Measurements from ENCODE around the gene VN1R5.
A peak's percentile ranks its signal among the peaks of the same experiment; 100 is the strongest.
"Not testable (repeated sequence)": the region's sequence is repeated elsewhere in the genome, so short reads cannot be mapped to it uniquely, and the experiment has no call there.

VN1R5 gene

GRCh38 chr1:247255772-247256171 lies at the start of gene VN1R5:
Gene VN1R5, plus strand, starts transcription at chr1:247256072.
- not testable (repeated sequence) for DNase-seq (ENCODE audit: extremely low read depth in 1 of 2, low read depth in 1 of 2)

- no peak for DNase-seq (ENCODE audit: extremely low read depth in 1 of 2, low read depth in 1 of 2)
Measured at GRCh38 chr1:247209396-247209795, 46.5 kb upstream of the VN1R5 start.

GRCh38 chr1:247210062-247210375 lies 45.9 kb upstream of the VN1R5 start:
- no peak for DNase-seq (ENCODE audit: extremely low read depth in 1 of 2, low read depth in 1 of 2)

GRCh38 chr1:247210376-247211117 lies 45.3 kb upstream of the VN1R5 start:
- peak; percentile 91 to 95 for DNase-seq (ENCODE audit: extremely low read depth in 1 of 2, low read depth in 1 of 2)

GRCh38 chr1:247211339-247211738 lies 44.5 kb upstream of the VN1R5 start:
- no peak for DNase-seq (ENCODE audit: extremely low read depth in 1 of 2, low read depth in 1 of 2)

- no peak for DNase-seq (ENCODE audit: extremely low read depth in 1 of 2, low read depth in 1 of 2)
Measured at GRCh38 chr1:247212012-247212411, 43.9 kb upstream of the VN1R5 start.

GRCh38 chr1:247212627-247213617 lies 43.0 kb upstream of the VN1R5 start:
- DNase-seq (ENCODE audit: extremely low read depth in 1 of 2, low read depth in 1 of 2), result no peak

- no peak for DNase-seq (ENCODE audit: extremely low read depth in 1 of 2, low read depth in 1 of 2)
Measured at GRCh38 chr1:247216261-247216660, 39.6 kb upstream of the VN1R5 start.

- no peak for DNase-seq (ENCODE audit: extremely low read depth in 1 of 2, low read depth in 1 of 2)
Measured at GRCh38 chr1:247218121-247218651, 37.7 kb upstream of the VN1R5 start.

- not testable (repeated sequence) for DNase-seq (ENCODE audit: extremely low read depth in 1 of 2, low read depth in 1 of 2)
Measured at GRCh38 chr1:247220280-247220679, 35.6 kb upstream of the VN1R5 start.

GRCh38 chr1:247222840-247223239 lies 33.0 kb upstream of the VN1R5 start:
- DNase-seq (ENCODE audit: extremely low read depth in 1 of 2, low read depth in 1 of 2), result no peak

- DNase-seq (ENCODE audit: extremely low read depth in 1 of 2, low read depth in 1 of 2), result no peak
Measured at GRCh38 chr1:247224822-247225221, 31.1 kb upstream of the VN1R5 start.

GRCh38 chr1:247228133-247228532 lies 27.7 kb upstream of the VN1R5 start:
- no peak for DNase-seq (ENCODE audit: extremely low read depth in 1 of 2, low read depth in 1 of 2)

GRCh38 chr1:247241691-247242090 lies 14.2 kb upstream of the VN1R5 start:
- no peak for DNase-seq (ENCODE audit: extremely low read depth in 1 of 2, low read depth in 1 of 2)

- DNase-seq (ENCODE audit: extremely low read depth in 1 of 2, low read depth in 1 of 2), result no peak
Measured at GRCh38 chr1:247243524-247244137, 12.2 kb upstream of the VN1R5 start.

- DNase-seq (ENCODE audit: extremely low read depth in 1 of 2, low read depth in 1 of 2), result no peak
Measured at GRCh38 chr1:247246325-247247115, 9.4 kb upstream of the VN1R5 start.

GRCh38 chr1:247247568-247247967 lies 8.3 kb upstream of the VN1R5 start:
- DNase-seq (ENCODE audit: extremely low read depth in 1 of 2, low read depth in 1 of 2), result no peak

- DNase-seq (ENCODE audit: extremely low read depth in 1 of 2, low read depth in 1 of 2), result no peak
Measured at GRCh38 chr1:247266053-247266452, 10.2 kb downstream of the VN1R5 start.

- DNase-seq (ENCODE audit: extremely low read depth in 1 of 2, low read depth in 1 of 2), result no peak
Measured at GRCh38 chr1:247268390-247269045, 12.6 kb downstream of the VN1R5 start.

- DNase-seq (ENCODE audit: extremely low read depth in 1 of 2, low read depth in 1 of 2), result no peak
Measured at GRCh38 chr1:247269133-247269532, 13.3 kb downstream of the VN1R5 start.

Data from stimulated activated CD8-positive, alpha-beta memory T cell treated with anti-CD3 and anti-CD28 coated beads, Interleukin-7, amount 100 ng/mL, for 48 hours (primary cell).